Kidney capillary endothelial cell (primary cell): ENCODE results near the gene LDB2.

Experiments used
- DNase-seq: peaks from one replicate; pipeline ENCODE4 v3.0.0-alpha.2; 2018; ENCODE audit warnings: low spot score

LDB2 gene

DNA sequence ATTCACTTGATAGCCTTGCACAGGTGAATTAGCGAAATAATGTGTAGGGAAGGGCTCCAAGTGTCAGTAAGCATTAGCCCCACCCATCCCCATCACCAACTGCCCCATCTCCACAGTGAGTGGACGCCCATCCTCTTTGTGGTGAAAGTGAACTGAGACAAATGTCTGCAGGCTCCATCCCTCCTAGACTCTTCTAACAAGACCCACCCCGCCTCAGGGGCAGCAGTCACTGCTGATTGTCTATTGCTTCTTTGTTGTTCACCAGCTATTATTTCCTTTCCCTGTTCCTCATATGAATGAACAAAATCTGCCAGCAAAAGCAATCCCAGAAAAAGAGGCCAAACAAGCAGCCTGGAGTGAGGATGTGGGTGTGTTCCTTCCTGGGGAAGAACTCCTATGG, 96.4 kb downstream of the LDB2 start:
- no peak for DNase-seq

DNA sequence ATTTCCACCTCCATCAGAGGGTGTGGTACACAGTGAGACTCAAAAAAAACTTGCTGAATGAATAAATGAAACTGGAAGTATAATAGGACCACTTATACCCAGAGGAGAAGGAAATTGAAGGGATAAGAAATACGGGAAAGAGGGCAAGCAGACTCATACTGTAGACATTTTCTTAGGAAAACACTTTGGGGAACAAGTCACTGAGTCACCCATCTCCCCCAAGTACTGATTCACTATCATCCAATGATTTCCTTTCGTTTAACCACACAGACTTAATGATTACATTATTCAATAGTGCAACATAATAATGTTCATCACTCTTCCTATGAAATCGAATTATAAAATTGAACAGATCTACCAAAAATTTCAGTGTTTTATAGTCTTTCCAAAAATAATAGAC, 97.1 kb downstream of the LDB2 start:
- DNase-seq = no peak

DNA sequence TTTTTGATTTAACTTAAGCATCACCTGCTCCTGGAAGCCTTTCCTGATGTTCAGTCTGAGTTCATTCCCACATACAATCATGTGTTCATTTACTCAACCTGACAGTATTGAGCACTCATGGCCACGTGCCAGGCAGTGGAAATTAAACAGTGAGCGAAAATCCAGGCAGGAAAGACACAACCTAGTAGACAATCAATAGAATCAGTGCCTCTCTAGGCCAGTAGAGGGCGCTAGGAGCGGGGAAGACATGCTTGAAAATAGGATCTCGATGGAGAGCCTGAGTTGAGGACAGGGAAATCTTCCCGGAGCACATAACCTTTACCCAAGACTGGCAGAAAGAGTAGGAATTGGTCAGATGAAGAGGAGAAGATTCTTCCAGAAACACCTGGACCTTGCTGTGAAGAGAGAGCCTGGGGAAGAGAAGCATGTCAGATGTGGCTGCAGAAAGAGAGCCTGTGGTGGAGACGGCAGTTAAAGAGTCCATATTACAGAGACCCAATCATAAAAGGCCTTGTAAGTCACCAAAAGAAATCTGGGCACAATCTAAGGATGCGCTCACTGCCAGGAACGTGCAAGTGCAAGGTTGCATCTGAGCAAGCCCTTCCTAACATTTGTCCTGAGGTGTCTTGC, 103.5 kb downstream of the LDB2 start:
- peak; percentile 65 for DNase-seq

DNA sequence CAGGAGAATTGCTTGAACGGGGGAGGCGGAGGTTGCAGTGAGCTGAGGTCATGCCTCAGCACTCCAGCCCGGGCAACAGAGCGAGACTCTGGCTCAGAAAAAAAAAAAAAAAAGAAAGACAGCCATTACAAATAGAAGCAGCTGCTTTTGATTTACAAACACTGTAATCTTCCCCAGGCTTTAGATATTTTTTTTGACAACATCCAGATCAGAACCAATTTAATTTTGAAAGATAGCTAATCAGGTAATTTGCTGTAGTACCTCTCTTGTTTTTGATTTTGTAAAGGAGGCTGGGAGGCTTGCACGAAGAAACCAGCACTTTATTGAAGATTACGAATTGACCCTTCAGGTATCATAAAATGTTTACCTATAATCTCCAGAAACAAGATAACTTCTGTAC, 107.0 kb downstream of the LDB2 start:
- no peak for DNase-seq

GRCh38 chr4:16790508-16790907, 107.9 kb downstream of the LDB2 start:
- peak; percentile 52 for DNase-seq

GRCh38 chr4:16788868-16789267, 109.6 kb downstream of the LDB2 start:
- DNase-seq = no peak

- no peak for DNase-seq
Observed at GRCh38 chr4:16785793-16786527, 112.5 kb downstream of the LDB2 start.

- peak; percentile 70 for DNase-seq
Observed at GRCh38 chr4:16783119-16783518, 115.3 kb downstream of the LDB2 start.

DNA sequence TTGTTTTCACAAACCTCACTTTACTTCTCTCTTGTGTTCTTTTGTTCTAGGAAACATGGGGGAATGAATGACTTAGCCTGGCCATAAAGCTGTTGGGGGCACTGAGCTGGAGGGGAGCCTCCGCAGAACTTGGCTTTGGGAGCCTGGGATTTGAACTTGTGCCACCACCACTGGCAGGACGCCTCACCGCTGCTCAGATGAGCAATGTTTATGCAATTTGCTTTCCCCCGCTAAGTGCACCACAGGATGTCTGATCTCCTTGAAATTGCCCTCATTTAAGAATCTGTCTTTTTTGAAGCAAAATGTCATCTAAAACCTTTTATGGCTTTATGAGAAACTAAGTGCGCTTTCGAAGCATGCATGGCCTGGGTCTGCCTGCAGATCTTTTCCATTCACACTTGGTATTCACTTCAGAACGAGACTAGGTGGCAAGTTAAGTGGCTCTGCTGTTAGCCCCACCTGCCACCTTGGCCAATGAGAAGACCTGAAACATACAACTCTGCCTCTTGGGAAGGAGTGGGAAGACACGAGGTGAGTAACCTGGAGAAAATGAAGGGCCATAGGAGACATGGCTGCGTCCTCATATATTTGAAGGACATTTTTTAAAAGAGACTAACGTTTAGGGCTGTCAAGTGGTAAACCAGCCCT, 119.3 kb downstream of the LDB2 start:
- DNase-seq = no peak

GRCh38 chr4:16777726-16778125, 120.7 kb downstream of the LDB2 start:
- DNase-seq = no peak

DNA sequence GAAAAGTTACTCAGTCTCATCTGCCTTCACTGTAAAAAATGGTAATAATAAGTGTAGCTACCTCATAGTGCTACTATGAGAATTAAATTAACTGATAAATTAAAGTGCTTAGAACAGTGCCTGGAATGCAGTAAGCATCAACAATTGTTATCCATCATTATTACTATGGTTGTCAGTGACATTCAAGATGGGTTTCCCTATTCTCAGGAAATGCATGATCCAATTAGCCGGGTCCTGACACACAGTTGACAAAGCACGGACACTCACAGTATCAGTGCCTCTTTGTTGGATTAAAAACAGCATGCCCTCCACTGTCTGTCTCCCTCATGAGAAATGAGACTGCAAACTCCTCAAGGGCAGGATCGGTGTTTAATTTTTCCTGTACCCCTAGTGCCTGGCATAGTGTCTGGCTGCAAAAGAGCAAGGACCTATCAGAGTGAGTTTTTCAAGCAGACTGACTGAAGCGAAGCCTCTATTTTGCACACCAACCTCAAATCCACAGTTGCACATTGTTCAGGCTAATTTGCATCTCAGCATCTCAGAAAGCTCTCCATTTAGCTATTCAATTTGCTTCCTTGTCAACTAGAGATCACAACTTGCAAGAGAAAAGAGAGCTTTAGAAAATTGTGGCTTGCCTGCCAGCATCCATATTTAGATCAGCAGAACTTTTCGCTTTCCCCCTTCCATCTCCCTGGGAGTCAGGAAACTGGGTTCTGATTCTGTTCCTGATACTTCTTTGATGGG, 122.9 kb downstream of the LDB2 start:
- no peak for DNase-seq

GRCh38 chr4:16772366-16772850, 126.0 kb downstream of the LDB2 start:
- DNase-seq = no peak

DNA sequence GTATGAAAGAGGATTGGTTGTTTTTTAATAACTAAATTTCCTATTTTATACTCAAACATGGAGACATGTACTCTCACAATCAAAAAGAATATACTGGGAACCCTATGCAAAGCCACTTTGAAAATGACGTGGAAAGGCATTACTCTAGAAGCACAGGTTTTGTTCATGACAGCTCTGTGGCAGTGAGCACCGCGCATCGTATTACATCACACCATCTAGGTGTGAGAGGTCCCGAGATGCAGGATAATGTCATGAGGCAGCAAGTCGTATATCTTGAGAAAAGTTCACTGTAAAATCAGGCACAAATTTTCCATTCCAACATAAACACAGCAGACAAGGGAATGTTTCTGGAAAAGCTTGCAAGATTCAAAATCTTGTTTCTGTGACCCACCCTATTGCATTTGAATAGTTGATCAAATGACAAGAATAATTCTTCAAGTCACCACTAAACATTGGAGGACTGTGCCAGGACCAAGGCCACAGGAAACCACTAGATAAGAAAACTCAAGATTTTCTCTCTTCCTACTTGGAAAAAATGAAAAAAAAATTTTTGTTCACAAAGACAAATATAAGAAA, 127.6 kb downstream of the LDB2 start:
- DNase-seq = no peak

- DNase-seq = no peak
Observed at GRCh38 chr4:16767861-16768260, 130.6 kb downstream of the LDB2 start.

GRCh38 chr4:16767251-16767650, 131.2 kb downstream of the LDB2 start:
- DNase-seq = no peak

GRCh38 chr4:16765546-16765945, 132.9 kb downstream of the LDB2 start:
- no peak for DNase-seq

DNA sequence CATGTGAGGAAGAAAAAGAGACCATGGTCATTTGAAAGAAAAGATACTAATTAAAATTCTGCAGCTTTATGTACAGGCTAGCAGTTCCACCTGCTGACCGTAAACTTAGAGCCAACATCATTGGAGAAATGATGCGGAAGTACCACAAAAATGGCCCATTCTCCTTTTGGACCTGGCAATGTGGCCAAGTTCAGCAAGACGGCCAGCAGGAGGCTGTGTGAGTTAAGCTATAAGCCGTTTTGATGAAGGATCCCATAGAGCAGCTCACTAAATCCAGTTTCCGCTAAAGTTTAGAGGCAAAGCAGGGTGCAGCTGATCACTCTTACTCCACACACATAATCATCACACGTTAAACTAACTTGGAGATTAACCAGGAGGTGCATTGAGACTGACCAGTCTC, 133.8 kb downstream of the LDB2 start:
- DNase-seq = no peak

DNA sequence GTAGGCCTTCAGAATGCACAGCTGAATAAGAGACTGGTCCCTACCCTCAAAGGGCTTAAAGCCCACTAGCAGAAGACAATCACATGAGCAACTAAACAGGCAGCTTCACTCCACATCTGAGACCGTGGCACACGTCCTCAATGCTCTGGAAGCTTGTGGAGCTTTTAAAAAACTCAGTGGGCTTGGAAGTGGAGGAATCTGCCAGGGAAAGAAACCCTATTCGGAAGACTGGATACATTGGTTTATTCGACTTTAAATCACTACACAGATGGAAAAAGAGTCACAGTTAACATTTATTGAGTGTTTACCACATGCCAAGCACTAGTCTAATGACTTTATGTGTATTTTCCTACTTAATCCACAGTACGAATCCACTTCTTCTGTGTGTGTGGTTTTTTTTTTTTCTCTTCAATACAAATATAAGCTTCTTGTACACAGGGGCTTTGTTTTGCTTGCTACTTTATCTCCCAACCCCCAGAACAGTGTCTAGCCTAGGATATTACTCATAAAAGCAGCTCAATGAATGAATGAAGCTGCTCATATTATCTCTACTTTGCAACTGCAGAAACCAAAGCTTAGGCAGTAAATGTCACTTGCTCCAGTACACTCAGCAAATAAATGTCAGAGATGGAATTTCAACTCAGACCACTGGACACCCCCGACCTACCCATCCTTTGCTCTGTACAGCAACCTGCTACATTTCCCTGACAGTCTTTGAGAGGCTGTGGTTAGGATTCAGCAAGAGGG, 137.7 kb downstream of the LDB2 start:
- no peak for DNase-seq

DNA sequence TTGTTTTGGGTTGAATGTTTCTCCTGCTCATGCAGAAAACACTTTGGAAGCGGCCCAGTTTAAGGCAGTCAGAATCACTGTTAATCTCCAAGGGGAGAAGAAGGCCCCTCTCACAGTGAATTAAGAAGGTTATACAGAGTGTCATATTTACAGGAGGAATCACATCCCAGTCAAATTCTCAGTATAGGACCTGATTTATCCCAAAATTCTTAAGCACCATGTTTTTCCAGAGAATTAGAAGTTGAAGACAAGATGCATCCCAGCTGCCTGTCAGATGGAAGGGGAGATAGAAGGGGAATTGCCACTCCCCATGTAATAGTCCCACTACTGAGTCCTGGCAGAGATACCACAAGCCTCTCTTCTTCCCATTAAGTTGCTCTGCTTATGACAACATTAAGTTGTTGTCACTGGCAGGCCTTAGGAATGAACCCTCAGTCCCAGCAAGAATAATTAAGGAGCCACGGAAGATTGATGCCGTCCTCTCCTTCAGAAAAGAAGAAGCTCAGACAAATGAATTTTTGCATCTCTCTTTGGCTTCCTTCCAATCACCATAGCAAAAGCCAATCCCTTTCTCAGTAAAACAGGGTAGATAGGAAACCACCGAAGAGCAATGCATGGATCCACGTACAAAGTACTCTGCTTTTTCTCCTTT, 138.4 kb downstream of the LDB2 start:
- no peak for DNase-seq

- no peak for DNase-seq
Observed at GRCh38 chr4:16758816-16759215, 139.6 kb downstream of the LDB2 start.

DNA sequence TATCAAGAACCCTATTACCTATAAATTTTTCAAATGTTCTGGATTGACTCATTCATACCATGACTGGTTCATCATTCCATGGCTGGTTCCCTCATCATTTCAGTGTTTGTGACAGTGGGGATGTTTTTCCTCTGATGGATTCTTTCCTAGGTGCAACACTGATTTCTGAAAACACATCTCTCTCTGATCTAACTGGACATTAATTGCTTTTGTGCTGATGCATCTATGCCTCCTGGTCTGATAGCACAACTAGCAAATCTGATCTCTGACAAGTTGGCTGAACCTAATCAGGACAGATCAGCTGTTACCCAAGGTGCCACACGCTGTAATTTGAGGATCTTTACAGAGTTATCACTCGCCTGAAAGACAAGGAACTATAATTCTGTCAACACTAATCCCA, 140.2 kb downstream of the LDB2 start:
- no peak for DNase-seq
